ENCODE measurements around the gene TCEAL3.
"Not testable (repeated sequence)": the region's sequence is repeated elsewhere in the genome, so short reads cannot be mapped to it uniquely, and the experiment has no call there.

TCEAL3 gene

DNA sequence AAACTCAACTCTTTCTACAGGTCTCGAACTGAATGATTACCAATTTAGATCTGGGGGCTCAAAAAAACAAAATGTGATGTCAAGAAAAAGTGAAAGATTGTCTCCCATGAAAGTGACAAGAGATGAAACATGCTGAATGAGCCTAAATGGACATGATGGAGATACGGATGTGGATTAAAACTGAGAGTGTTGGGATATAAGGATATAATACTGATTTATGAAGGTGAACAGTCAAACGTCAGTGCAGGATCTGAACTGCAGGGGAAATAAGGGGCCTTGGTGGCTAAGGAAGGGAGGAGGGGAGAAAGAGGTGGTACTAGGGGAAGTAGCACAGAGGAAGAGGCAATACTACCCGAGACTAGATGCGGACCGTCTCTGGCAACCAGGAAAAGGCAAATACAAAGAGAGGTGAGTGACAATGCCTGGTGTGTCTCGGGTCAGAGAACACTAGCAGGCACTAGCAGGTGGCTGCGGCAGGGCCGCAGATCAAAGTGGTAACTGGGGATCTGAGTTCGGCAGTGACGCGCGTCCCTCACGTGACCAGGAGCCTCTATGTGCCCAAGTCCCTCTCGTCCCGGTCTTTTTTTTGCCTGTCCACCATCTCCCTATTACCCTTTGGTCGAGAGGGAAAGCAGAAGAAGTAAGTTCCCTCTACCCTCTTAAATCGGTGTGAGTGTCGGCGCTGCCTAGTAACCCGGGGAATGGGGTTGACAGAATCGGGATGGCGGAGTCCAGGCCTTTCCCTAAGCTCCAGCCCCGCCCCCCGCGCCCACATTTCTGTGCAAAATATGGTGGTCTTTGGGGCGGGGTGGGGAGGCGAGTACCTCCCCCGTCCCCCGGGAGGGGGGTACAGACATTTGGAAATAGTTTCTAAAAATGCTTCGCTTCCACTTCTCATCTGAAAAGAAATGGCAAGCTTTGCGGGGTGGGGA is 20.9 kb downstream of the TCEAL3 start, which contains the start of gene TCEAL1:
Gene TCEAL1, plus strand, starts transcription at position 590 of the 932 bp plus-strand sequence. CDS start 942 bp downstream, outside the sequence.
- DNase-seq = no peak

DNA sequence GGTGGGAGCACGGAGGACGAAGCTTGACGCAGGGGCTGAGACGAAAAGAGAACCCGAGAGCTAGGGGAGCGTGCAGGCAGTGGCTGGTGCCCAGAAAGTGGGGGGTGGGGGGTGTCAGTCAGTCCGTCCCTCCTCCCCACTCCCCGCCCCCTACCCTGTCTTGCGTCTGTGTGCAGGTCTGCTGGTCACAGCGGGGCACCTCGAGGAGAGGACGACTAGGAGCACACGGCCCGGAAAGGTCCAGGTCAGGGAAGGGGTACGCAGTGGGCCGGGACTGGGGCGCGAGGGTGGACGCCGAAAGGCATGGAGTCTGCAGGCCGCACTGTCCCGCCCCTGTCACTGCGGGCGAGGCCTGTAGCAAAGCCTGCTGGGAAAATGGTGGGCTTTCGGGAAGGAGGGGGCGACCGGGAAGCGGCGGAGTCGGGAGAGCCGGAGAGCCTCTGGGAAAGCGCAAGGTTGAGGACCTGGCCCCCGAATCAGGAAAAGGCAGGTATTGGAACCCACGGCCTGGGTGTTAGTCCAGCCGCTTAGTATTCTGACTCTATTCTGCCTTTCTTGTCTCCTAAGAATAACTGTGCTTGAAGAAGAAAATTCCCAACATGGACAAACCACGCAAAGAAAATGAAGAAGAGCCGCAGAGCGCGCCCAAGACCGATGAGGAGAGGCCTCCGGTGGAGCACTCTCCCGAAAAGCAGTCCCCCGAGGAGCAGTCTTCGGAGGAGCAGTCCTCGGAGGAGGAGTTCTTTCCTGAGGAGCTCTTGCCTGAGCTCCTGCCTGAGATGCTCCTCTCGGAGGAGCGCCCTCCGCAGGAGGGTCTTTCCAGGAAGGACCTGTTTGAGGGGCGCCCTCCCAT is 21.8 kb downstream of the TCEAL3 start:
- no peak for DNase-seq

DNA sequence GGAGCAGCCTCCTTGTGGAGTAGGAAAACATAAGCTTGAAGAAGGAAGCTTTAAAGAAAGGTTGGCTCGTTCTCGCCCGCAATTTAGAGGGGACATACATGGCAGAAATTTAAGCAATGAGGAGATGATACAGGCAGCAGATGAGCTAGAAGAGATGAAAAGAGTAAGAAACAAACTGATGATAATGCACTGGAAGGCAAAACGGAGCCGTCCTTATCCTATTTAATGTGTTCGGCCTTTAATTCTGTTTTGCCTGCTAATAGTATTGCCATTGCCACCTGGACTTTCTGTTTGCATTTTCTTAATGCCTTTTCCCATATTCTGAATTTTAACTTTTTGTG is 22.4 kb downstream of the TCEAL3 start:
- DNase-seq = no peak

DNA sequence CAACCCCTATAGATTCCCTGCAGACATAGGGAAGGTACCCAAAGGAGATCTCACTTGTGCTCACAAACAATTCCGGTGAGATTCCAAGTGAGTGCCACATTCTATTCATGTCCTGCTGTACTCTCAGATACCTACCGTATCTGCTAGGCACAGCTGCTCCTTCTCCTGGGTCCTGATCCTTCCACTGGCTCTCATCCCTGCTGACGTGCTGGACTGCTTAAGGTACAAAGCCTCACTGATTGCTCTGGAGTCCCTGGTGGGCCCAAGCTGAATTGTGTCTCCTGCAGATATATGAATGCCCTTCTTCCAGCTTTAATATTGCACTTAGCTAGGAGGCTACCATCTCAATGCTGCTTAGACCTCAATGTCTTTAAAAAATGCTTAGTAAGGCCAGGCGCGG is 23.4 kb downstream of the TCEAL3 start:
- DNase-seq = no peak

DNA sequence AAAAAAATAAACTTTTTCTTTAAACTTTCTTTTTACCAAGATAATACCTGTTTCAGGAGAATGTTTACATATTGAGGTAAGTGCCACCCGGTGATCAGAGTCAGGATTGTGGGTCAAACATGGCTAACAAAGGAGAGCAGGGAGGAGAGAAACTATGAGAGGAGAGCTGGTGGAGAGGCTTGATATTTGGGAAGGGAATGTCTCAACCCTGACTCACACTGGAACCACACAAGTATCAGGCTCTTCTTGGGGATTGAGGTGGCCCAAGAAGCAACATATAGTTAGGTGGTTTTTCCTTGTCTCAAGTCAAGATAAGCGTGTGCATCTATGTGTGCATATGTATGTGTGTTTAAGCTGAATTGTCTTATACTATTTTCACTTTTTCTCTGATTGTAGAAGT is 27.7 kb downstream of the TCEAL3 start:
- no peak for DNase-seq

DNA sequence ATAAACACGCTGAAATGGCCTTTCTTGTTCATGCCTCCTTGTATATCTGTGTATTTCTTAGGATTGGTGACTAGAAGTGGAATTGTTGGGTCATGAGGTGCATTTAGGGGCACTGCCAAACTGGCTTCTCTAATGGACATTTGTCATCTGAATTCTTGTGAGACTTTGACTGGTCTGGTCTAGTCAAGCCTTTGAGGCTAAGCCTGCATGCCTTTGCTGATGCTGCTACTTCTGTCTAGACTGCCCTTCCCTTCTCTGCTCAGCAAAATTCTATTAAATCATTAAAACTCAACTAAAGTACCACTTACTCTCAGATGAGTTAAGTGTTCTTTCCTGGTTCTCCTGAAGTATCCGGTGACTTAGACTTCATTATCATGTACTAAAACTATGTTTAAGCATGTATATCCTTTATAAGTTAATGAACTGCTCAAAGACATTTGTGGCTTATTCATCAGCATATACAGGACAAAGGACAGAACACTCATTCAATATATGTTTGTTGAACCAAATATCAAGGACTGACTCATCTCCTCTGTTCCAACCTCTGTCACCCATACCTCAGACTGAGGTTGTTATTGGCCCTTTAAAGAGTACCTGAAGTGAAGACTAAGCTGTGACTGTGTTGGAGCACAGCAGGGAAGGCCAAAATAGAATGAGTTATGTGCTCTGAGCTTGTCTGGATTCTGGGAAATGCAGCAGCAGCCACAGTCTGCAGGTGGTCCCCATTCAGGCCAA is 30.0 kb downstream of the TCEAL3 start:
- no peak for DNase-seq

DNA sequence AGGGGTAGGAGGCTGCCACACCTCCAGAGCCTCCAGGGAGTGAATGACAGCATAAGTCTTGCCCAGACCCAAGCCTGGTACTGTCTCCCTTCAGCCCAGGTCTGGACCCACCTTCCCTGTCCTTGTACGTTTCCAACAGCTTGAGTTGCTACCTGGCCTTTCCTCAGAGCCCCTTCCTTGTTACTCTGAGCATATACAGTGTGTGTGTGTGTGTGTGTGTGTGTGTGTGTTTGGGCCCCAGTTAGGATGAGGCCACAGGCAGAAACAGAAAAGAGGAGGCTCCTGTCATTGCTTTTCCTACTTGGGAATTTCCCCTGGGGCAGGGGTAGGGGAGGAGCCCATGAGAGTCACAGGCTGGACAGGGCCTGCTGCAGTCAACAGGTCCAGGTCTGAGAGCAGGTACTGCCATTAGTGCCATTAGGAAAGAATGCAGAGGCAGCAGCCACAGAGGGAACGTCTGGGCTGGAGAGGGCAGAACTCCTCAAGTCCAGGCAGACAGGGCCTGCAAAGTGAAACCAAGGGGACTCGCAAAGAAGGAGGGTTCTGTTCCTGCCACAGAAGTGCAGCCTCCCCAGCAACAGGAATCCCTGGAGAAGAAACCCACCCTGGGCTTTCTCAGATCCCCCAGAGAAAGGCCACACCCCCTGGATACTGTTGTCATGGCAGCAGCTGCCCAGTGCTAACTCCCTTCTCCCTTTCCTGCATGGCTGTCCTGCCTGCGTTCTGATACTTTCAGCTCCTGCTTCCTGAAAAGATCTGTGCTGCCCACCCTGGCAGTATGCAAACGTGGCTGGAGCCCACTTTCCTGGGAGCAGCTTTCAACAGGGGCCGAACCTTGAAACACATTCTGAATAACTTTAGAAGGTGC is 30.9 kb downstream of the TCEAL3 start:
- not testable (repeated sequence) for DNase-seq

DNA sequence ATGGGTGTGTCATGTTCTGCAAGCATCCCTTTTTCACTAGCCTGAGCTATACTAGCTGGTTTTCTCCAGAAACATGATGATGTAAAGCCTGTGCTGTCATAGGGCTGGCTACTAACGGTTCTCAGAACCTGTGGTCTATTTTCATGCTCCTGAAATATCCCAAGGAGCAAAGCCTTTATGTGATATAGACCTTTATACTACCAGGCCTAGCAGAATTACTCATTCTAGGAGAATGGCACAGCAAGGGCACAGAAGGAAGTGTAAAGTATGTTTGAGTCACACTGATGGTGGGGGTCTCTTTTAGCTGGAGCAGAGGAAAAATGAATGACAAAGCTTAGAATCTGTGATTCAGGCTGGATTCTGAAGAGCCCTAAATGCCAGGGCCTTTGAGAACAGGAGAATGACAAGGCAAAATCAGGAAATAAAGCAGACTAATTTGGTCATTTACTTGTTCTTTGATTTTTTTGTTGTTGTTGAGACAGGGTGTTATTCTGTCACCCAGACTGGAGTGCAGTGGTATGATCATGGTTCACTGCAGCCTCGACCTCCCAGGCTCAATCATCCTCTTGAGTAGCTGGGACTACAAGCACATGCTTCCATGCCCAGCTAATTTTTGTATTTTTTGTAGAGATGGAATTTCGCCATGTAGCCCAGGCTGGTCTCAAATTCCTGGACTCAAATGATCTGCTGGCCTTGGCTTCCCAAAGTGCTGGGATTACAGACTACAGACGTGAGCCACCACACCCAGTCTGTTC is 32.8 kb downstream of the TCEAL3 start:
- no peak for DNase-seq

DNA sequence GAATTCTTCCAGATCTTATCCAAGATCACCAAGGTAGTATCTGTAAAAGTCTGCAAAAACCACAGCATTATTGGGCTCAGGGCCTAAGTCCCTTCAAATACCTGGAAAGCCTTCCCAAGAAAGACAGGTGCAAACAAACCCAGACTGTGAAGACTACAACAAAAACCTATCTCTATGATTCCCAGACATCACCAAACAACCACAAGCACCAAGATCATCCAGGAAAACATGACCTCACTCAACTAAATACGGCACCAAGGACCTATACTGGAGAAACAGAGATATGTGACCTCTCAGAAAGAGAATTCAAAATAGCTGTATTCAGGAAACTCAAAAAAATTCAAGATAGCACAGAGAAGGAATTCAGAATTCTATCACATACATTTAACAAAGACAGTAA is 36.4 kb downstream of the TCEAL3 start:
- no peak for DNase-seq

DNA sequence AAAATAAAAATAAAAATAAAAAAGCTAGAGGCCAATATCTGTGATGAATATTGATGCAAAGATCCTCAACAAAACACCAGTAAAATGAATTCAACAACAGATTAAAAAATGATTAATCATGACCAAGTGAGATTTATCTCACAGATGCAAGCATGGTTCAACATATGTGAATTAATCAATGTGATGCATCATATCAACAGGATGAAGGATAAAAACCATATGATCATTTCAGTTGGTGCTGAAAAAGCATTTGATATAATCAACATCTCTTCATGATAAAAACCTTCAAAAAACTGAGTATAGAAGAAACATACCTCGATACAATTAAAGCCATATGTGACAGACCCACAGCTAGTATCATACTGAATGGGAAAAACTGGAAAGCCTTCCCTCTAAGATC is 39.9 kb downstream of the TCEAL3 start:
- no peak for DNase-seq

DNA sequence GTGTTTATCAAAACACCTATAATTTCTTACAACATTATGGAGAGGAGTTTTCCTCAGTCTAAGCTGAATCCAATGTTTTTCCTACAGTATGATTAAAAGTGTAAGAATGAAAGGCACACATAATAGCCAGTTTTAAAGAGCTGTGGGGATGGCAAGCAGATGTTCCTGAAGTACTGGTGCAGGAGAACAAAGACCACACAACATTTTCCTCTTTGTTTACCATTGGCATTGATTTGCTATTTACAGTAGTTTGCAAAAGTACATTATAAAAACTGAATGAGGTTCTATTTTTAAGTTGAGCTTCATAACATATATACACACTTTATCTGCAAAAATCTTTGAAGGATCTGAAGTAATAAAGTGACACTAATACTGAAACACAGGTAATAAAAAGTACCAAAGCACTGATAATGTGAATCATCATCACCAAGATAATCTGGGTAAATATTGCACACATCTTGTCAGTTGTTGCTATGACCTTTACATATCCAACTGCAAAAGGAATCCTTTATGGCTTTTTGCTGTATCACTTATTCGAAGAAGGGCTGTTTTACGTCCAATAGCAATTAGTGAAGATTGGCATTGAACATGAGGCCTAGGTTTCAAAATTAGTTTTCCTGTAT is 43.5 kb downstream of the TCEAL3 start:
- no peak for DNase-seq

DNA sequence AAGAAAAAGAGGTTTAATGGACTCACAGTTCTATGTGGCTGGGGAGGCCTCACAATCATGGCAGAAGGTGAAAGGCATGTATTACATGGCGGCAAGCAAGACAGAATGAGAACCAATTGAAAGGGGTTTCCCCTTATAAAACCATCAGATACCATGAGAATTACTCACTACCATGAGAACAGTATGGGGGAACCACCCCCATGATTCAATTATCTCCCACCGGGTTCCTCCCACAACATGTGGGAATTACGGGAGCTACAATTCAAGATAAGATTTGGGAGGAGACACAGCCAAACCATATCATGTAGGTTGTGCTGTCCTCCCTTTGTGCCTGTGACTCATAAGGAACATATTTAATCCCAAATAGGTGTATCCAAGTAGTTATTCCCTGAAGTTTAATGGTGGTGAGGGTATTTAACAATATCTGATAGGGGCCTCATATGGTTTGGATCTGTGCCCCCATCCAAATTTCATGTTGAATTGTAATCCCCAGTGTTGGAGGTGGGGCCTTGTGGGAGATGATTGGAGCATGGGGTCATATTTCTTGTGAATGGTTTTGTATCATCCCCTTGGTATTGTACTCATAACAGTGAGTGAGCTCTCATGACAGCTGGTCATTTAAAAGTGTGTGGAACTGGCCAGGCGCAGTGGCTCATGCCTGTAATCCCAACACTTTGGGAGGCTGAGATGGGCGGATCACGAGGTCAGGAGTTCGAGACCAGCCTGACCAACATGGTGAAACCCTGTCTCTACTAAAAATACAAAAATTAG is 47.7 kb downstream of the TCEAL3 start:
- DNase-seq = not testable (repeated sequence)

DNA sequence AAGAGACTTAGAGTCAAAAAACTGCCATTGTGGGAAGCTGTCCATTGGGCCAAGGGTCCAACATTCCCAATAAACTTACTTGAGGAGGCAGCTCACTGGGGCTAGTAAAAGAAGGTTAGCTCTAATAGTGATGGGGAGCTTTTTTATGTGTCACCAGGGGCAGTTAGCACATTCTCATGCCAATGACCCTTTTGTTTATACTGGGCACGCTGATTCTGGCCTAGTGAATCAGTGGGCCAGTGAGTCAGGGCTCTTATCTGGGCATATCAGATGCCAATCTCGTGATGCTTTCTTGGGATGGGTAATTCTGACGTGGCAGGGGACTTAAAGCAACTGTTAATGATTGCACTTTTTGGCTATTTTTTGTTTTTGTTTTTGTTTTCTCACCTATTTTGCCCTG is 48.9 kb downstream of the TCEAL3 start:
- DNase-seq = no peak

DNA sequence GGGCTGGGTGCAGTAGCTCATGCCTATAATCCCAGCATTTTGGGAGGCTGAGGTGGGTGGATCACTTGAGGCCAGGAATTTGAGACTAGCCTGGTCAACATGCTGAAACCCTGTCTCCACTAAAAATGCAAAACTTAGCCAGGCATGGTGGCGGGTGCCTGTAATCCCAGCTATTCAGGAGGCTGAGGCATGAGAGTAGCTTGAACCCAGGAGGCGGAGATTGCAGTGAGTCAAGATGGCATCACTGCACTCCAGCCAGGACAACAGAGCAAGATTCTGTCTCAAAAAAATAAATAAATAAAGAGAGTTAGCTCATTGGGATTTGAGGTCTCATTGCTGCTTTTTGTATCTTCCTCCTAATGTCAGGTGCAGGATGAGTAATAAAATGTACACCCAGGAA is 49.3 kb downstream of the TCEAL3 start:
- DNase-seq = not testable (repeated sequence)

DNA sequence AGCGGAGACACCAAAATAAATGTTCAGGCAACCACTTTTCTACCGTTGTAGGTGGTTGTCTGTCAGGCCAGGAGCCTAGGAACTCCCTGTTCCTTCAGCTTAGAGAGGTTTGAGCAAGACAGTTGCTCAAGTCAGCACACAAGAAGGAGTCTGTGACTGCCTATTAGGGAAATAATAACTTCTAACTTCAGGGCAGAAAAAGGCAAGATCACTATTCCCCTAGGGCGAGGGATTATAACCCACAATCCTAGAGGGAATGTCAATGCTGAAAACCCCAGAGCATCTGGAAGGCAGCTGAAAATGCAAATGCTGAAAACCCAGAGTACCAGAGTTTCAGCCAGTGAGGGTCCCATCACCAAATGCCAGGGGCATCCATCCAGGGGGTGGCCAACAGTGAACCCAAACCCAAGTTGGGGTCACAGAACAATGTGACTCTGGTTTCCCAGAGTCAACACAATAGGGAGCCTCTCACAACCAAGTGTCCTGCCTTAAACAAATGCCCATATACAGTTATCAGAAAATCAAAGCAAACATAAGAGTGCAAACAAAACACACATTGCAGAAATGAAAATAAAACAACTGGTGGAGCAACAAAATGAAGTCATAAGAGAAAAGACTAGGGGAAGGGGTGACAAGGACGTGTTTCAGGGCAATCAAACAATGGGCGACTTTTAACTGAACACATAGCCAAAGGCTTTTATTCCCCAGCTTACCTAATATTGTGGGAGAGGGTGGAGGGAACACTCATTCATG is 51.1 kb downstream of the TCEAL3 start:
- no peak for DNase-seq

DNA sequence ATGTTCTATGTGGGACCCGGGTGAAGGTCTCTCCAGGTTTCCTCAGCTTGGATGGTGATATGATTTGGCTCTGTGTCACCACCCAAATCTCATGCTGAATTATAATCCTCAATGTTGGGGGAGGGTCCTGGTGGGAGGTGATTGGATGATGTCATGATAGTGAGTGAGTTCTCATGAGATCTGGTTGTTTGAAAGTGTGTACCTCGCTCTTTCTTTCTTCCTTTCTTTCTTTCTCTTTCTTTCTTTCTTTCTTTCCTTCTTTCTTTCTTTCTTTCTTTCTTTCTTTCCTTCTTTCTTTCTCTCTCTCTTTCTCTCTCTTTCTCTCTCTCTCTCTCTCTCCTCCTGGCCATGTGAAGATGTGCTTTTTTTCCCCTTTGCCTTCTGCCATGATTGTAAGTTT is 51.7 kb downstream of the TCEAL3 start:
- not testable (repeated sequence) for DNase-seq
